Measurements from ENCODE around the gene PALS2.

DNA sequence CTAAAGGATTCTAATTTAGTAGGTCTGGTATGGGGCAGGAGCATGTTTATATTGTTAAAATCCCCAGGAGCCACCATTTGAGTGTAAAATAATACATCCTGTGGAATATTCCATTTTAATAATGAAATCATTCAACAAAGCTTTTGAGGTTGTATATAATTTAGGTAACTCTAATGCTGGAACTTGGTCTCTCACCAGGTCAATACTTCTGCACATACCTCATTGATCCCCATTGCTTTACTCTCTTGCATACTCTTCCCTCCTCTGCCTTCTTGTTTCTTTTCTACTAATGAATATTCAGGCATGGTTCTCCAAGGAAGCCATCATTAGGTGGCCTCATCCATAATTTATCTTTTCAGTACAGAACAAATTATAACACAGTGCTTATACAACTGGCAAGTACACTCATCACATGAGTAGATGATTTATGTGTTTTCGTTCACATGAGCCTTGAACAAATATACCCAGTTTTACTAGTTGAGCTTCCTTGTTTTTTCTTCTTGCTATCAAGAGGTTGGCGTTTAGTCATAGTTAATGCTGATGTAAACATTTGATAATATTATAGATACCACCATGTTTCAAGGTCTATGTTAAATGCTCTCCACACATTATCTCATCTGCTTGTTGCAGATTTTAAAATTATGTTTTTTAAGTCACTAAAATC, 7.2 kb downstream of the PALS2 start:
- TF ChIP-seq, protein P1, sequence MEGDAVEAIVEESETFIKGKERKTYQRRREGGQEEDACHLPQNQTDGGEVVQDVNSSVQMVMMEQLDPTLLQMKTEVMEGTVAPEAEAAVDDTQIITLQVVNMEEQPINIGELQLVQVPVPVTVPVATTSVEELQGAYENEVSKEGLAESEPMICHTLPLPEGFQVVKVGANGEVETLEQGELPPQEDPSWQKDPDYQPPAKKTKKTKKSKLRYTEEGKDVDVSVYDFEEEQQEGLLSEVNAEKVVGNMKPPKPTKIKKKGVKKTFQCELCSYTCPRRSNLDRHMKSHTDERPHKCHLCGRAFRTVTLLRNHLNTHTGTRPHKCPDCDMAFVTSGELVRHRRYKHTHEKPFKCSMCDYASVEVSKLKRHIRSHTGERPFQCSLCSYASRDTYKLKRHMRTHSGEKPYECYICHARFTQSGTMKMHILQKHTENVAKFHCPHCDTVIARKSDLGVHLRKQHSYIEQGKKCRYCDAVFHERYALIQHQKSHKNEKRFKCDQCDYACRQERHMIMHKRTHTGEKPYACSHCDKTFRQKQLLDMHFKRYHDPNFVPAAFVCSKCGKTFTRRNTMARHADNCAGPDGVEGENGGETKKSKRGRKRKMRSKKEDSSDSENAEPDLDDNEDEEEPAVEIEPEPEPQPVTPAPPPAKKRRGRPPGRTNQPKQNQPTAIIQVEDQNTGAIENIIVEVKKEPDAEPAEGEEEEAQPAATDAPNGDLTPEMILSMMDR (IDR thresholded peaks at IDR 0.05) = no peak
- TF ChIP-seq, protein P2, sequence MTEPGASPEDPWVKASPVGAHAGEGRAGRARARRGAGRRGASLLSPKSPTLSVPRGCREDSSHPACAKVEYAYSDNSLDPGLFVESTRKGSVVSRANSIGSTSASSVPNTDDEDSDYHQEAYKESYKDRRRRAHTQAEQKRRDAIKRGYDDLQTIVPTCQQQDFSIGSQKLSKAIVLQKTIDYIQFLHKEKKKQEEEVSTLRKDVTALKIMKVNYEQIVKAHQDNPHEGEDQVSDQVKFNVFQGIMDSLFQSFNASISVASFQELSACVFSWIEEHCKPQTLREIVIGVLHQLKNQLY (CRISPR knock-in tag; IDR thresholded peaks at IDR 0.05) = no peak
- TF ChIP-seq NR1H2 (CRISPR knock-in tag; IDR thresholded peaks at IDR 0.05) (no peak), EMX1 (CRISPR knock-in tag; IDR thresholded peaks at IDR 0.05) (no peak)
- TF ChIP-seq, protein P3, sequence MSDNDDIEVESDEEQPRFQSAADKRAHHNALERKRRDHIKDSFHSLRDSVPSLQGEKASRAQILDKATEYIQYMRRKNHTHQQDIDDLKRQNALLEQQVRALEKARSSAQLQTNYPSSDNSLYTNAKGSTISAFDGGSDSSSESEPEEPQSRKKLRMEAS (CRISPR knock-in tag; IDR thresholded peaks at IDR 0.05) = no peak
- TF ChIP-seq, protein P4, sequence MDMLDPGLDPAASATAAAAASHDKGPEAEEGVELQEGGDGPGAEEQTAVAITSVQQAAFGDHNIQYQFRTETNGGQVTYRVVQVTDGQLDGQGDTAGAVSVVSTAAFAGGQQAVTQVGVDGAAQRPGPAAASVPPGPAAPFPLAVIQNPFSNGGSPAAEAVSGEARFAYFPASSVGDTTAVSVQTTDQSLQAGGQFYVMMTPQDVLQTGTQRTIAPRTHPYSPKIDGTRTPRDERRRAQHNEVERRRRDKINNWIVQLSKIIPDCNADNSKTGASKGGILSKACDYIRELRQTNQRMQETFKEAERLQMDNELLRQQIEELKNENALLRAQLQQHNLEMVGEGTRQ (CRISPR knock-in tag; IDR thresholded peaks at IDR 0.05) = no peak

Measured in WTC11 (cell line).